Hematopoietic multipotent progenitor cell treated with erythropoietin and hydrocortisone succinate and interleukin-3 and kit ligand, for 8 days (in vitro differentiated cells): ENCODE data around the gene SLC24A3.

Source experiments
- DNase-seq: peaks from one replicate; pipeline ENCODE4 v3.0.0-alpha.2; 2015

The SLC24A3 gene

DNA sequence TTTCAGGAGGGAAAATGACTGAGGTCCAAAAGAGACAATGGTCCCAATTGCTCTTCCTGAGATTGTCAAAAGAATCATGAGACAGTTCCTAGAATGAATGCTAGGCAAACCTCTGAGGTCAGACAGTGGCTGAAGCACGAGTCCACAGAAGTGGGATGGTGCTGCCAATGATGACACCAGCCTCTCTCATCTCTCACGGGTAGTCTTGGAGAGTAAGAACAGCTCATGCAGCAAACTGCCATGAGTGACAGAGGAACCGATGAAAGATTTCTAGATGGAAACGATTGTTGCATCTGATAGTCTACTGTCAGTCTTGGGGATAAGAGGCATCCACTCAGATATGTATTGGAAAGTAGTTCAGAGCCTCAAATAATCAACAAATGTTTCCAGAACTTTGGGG, 188.7 kb downstream of the SLC24A3 start:
- no peak for DNase-seq

DNA sequence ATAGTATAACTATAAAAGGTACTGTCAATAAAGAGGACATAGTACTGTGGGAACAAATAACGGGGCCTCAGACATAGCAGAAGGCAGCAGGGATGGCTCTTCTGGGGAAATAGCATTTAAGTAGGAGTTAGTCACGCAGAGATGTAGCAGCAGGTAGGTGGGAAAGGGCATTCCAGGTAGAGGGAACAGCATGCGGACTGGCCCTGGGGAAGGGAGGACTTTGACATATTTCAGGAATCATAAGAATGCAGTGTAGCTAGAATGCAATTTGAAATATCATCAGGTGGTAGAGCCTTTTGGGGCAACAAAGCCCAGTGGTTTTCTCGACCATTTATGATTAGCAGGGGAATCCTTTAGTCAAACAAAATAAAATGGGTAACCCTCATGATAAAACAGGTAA, 191.1 kb downstream of the SLC24A3 start:
- DNase-seq = no peak

DNA sequence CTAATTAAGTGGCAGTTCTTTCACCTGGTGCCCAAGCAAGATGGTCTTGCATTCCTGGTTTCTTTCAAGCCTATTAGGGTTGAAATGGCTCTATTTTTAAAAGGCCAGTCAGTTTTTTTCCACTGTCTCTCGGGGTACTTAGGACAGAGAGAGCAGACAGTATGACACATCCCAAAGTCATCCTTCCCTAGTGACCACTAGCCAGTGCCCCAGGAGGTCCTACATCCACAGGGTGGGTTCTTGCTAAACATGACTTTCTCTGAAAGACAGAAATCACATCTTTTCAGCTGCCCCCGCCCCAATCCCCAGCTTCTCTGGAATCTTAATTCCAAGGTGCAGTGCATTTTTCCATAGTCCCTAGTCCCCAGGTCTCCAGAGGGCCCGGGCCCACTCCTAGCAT, 192.4 kb downstream of the SLC24A3 start:
- DNase-seq = no peak

DNA sequence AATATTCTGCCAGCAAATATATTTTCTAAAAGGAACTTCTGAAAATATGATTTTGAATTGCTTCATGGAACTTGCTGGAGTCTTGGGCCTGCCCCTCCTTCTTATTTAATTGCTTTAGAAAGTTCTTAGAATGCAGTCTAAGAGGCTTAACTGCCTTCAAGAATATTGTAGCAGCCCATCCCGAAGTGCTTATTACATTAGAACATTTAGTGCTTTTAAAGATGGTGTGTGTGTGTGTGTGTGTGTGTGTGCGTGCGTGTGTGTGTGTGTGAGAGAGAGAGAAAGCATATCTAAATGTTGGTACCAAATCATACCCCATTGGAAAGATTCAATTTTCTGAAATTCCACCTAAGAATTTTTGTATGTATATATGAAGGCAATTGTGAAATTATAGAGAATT, 193.5 kb downstream of the SLC24A3 start:
- no peak for DNase-seq

DNA sequence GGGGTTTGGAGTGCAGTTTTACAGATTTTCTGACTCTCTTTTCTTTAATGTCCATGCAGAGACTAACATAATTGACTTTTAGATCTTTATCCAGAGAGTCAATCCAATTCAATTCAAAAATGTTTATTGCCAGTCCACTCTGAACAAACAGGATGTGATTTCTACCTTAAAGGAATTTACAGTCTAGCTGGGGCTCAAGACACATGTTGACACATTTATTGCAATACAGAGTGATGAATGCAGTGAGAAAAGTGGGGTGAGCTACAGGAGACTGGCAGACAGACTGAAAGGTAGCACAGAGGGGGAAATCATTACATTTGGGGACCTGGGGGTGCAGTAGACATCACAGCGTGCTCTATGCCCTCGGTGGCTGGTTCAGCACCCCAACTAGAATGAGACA, 193.9 kb downstream of the SLC24A3 start:
- no peak for DNase-seq

DNA sequence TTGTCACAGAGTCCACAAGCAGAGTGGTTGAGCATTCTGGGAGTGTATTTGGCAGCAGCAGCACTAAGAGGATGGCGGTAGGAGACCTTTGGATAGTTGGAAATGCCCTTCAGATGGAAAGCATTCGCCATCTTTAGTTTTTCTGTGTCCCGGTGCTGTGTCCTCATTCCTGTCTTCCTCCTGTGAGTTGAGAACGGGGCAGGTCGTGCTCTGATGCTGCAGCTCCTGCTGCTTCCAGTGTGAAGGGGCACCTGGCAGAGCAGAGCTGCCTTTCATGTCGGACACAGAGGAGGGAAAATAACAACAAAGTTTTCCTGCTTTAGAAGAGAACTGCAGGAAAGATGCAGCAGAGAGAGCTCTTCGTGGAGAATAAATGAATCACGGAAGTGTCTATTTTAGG, 194.8 kb downstream of the SLC24A3 start:
- DNase-seq = no peak

DNA sequence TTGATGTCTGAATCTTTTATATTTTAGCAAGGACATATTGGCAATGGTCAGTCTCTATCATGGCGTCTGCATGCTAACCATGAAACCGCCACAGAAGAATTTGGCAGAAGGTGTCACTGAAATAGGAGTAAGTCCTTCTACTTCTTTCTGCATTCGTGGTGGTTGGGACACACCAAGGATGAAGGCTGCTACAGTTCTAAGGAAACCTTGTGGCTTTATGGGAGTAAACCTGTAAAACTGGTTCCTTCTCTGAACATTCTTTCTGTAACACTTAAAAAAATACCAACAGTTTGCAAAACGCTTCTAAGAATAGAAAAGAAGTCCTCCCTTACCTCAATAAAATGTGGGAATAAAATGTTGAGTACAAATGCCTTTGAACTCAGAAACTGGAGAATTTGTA, 195.3 kb downstream of the SLC24A3 start:
- no peak for DNase-seq

DNA sequence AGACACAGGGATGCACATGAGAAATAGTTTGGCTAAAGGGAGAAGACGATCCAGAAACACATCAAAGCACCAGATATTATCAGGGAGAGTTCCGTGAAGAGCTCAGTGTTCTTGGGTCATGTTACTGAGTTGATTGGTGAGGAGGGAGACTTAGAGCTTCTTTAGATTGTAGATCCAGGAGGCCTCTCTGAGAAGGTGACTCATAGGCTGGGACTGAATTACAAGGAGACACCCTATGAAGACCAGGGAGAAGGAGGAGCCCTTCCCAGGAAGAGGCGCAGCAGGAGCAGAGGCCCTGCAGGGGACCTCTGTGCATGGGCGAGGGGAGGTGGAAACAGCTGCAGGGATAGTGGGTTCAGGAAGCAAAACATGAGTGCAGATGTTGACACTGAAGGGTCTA, 196.5 kb downstream of the SLC24A3 start:
- no peak for DNase-seq

DNA sequence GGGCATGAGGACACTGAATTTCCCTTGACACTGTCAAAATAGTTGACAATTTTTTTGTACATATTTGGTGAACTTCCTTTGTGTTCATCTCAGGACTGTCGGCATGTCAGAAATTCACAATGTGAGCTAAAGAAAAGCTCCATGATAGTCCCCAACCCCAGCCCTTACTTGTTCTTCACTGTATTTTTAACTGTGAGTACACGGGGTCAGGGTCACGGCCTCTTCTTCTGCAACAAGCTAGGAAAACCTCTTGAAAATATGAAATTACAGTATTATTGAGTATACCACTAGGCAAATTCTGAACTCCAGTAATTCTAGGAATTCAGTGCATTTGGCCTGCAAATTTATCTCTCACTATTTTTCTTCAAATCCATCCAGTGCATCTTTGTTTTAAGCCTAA, 199.4 kb downstream of the SLC24A3 start:
- no peak for DNase-seq

DNA sequence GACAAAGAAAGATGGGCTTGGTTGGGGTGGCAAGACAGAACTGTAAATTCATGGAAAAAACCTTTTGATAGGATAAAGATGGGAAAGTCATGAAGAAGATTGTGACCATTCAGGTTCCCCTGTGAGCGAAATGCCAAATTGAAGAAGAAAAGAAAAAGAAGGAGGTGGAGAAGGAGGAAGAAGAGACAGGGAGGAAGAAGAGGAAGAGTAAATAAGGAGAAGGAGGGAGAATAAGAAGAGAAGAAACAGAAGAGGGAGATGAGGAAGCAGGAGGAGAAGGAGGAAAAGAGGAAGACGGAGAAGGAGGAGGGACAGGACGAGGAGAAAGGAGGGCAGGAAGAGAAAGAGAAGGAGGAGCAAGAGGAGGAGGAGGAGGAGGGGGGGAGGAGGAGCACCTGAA, 199.8 kb downstream of the SLC24A3 start:
- no peak for DNase-seq

DNA sequence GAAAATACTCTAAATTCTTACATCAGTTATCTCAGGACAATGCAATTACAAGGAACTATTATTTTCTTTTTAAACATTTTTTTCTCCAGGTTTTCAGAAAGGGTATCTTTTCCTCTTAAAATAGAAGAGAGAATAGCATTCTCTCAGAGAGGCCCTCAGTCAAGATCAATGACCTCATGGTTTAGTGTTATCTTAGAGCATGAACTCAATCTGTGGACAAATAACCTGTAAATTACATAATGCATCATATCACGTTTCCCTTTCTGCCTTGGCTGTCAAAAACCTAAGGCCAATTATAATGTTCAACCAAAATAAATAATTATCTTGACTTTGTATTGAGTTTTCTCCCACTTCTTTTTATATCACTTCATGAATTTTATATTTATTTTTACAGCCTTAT, 202.2 kb downstream of the SLC24A3 start:
- no peak for DNase-seq

DNA sequence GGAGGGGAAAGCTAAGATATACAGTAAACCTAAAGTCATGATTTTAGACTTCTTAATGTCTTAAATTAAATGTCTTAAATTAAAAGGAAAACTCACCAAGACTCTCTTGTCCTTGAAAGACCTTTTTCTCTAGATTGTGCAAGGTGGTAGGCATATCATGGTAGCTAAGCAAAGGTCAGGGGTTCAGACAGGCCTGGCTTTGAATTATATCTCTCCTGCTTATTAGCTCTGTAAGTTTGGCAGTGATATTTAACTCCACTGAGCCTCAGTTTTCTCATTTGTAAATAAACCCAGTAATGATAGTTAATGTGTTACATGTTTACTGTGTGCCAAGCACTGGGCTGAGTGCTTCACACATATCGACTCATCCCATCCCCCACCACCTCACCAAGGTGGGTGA, 203.3 kb downstream of the SLC24A3 start:
- no peak for DNase-seq

DNA sequence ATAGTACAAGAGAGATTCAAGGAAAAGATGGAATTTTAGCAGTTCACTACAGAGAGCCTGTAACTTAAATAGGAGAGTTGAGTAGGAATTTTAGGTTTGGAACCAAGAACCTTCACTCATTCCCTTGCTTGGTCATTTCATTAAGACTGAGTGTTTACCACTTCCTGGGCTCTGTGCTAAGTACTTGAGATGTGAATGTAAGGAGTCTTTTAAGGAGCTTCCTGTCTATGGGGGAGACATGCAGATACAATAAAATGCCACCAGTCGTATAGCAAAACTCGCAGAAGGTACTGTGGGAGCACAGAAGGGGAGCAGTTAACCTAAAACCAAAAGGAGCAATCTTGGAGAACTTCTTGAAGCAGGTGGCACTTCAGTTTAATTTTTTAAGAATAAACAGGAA, 204.2 kb downstream of the SLC24A3 start:
- DNase-seq = no peak

DNA sequence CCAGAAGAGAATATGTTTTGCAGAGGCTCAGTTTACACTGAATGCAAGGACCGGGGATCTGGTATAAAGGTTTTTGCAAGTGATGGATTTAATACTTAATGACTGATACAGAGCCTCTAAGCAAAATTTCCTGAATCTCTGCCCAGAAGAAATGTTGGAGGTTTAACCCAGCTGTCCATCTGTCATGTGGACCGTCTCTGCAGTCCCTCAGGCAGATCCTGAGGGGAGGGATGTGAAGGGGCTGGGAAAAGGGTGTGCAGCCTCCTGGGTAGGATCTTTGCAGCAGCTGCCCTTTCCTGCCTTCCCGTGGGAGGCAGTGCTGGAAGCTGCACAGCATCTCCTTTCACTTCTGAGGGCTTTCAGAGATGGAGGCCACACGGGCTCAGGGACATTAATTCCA, 207.0 kb downstream of the SLC24A3 start:
- no peak for DNase-seq

DNA sequence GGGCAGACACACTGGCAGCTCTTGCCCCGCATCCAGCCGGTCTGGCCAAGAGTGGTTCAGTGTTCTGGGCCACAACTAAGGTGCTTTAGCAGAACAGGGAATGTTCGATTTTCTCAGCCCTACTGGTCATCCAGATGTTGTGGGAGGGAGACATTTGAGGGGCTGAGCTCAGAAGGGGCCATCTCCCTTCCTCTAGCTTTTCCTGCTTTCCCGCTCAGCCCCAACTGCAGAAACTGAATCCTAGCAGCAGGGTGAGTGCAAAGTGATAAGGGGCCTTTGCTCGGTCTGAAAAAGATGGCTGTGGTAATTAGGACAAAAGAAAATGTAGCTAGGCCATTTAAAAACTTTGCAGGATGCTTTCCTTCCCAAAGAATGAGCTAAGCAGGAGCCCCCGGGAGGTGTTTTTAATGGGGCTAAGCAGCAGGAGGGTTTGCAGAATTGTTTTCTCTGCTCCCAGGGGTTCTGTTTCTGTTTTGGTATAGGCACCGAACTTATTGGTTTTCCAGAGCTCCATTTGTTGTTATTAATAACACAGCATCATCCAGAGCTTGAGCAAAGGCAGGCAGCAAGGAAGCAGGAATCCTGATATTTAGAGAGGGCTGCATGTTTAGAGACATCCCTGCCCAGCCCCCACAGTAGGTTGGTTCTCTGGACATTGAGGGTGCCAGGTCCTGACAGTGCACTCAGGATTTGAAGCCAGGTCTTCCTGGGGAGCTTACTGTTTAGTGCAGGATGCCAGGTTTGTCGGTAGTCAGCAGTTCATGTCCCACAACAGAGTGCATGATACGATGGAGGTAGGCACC, 210.9 kb downstream of the SLC24A3 start:
- DNase-seq = no peak

DNA sequence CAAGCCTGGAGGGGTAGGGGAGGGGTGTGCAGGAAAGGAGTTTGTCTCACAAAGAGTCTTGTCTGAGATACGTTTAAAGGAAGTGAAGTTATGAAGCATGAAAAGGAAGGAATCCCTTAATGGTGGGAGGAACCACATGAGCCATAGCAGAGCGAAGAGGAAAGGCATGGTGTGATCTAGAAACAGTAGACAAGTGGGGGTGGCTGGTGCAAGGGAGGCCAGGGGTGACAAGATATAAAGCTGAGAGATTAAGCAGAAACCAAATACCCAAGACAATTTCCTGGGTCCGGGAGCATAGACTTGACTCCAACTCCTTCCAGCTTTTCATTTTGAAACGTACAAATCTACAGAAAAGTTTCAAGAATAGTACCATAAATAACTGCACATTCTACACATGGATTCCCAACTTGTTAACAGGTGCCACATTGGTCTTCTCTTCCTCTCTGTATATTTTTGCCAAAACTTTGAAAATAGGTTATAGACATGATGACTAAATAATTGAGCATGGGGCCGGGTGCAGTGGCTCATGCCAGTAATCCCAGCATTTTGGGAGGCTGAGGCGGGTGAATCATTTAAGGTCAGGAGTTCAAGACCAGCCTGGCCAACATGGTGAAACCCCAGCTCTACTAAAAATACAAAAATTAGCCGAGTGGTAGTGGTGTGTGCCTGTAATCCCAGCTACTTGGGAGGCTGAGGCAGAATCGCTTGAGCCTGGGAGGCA, 211.6 kb downstream of the SLC24A3 start:
- DNase-seq = no peak

DNA sequence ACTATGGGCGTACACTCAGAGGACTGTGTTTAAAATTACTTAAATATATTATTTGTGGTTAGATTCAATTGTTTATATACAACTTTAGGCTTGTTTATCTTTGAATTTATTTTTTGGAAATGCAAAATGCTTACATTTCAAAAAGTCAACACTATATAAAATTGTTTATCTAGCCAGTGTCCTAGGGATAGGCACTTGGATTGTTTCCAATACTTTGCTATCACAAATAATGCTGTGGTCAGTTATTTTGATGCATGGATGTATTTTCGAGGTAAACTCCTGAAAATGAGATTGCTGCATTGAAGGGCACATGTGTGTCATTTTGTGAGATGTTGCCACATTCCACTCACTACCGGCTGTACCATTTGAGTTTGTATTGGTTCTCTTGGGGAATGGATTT, 213.9 kb downstream of the SLC24A3 start:
- DNase-seq = no peak

DNA sequence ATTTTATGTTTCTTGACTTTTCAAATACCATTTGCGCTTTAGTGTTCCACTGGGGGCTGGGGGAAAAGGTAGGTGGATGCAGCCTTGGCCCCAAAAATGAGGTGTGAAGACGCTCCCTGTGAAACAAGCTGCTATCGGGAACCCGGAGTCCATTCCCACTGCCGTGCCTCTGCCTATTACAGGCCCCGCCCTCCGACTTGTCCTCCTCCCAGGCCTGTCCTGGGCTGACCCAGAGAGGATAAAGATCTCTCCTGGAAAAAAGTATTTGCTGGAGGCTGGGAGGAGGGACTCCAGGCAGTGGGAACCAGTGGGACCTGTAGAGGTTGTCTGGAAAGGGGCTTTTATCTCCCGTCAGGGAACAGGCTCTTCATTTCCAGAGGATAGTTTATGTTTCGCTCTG, 215.0 kb downstream of the SLC24A3 start:
- no peak for DNase-seq

DNA sequence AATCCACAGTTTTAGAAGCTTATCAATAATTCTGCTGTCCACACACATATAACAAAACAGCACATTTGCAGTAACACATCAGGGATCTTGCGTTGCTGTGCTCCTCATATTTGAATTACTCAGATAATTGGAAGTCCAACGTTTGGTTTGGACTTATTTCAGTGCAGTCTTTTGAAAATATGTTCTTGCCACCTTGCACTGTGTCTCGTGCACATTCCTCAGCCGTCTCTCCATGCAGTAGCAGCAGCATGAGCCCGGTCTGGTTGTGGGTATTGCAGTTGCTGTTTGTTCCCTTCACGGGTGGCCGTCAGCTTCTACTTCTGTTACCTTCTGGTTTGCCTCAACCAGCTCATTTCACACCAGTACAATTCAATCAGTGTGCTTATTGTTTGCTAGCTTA, 215.5 kb downstream of the SLC24A3 start:
- no peak for DNase-seq

DNA sequence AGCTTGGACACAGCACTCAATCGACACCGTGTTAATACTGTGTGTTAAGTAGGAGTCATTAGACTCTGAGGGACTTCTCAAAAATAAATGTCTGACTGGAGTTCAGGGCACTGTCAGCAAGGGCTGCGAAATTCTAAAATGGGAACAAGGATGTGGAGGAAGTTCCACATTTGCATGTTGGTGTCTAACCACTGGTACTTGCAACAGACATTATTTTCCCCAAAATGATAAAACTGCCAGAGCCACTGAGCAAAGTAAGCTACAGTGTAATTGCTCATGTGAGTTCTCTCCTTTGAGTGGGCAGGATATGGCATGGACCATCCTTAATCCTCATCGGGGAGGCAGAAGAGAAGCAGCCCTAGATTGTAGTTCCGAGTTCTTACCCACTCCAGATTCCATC, 215.9 kb downstream of the SLC24A3 start:
- peak; percentile 6 for DNase-seq

DNA sequence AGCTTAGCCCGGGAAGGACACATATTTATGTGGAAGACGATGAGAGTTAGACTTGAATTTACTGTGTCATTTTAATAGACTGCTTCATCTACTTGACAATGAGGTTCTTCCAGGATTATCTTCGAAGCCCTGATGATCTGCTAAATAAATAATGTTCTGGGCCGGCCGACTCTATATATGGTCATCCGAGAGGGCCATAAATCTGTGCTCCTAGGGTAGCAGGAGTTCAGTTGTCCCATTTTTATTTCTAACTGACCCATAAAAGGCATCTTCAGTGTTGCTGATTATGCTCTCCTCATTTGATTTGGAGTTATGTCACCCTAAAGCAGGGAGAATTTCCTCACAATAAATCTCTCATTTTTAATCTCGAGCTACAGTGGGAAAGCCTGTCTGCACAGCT, 217.1 kb downstream of the SLC24A3 start:
- DNase-seq = no peak

DNA sequence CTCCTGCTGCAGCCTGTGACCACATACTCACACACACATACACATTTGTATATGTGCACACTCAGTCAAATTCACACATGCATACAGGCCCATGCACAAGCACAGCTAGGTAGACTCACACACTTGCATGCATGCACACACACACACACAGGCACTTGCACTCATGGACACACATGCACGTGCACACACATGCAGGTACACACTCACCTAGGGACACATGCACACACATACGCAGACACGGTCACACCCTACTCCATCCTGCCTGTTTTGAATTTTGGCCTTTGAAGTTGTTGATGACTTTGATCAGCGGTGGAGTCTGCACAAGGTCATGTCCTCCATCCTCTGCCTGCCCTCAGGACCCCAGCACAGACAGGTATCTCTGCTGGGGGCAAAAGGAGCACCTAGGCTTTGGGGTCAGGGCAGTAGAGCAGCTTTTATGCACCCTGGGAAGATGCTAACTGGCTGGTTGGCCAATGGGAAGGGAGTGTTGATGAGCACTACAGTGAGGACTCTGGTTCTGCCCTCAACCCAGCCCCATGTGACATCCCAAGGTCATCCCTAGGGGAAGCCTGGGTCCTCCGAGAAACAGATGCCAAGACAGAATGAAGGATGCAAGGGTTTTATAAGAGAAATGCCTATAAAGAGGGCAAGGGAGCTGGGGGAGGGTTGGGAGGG, 218.3 kb downstream of the SLC24A3 start:
- no peak for DNase-seq

DNA sequence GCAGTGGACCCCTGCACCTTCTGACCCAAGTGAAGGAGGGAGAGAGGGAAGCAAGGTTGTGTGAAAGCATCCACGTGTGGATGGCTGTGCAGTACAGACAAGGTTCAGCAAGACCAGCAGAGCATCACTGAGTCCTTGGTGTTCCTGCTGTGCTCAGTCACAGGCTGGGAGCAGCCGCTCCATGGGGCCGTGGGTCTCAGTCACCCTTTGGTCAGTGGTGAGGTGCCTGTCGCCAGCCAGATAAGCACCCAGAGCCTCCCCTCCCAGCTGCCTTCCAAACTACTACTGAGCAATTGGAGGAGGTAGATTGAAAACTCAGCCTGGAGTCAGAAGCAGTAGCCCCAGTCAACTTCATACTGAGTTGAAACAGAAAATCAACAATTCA, 218.9 kb downstream of the SLC24A3 start:
- DNase-seq = peak; percentile 35

DNA sequence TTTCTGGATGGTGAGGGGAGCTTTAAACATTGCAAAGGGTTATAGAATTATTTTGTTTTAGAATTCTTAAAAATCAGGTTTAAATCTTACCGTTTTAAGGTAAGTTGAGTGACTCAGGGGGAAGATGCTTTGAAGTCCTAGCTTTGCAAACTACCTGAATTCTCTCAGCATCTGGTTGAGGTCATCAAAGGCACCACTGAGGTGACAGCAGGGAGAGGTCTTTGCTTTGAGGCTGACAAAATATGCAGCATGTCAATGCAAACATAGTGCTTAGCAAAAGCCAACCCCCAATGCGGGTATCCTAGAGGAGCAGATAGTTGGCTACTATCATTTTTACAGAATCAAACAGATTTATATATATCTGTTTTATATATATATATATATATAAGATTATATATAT, 219.5 kb downstream of the SLC24A3 start:
- no peak for DNase-seq
